HUES64 (cell line): Measurements from ENCODE around the gene UNC79.

Source experiments
- H3K27ac ChIP-seq: 2 replicates; pipeline ENCODE4 v1.7.0; 2013; ENCODE audit warnings: low read depth, low read length, inconsistent platforms
- H3K27me3 ChIP-seq: 2 replicates; pipeline ENCODE4 v1.6.1; 2013; ENCODE audit warnings: mild to moderate bottlenecking, low read length; ENCODE audit not compliant: insufficient read depth
- H3K36me3 ChIP-seq: 2 replicates; pipeline ENCODE4 v1.6.1; 2013; ENCODE audit warnings: mild to moderate bottlenecking, low read length; ENCODE audit not compliant: insufficient read depth
- H3K4me1 ChIP-seq: 2 replicates; pipeline ENCODE4 v1.6.1; 2013; ENCODE audit warnings: mild to moderate bottlenecking, low read length, moderate library complexity; ENCODE audit not compliant: insufficient read depth
- H3K4me3 ChIP-seq: 2 replicates; pipeline ENCODE4 v1.5.1; 2013; ENCODE audit warnings: mild to moderate bottlenecking, low read length, moderate library complexity
- H3K9ac ChIP-seq: 2 replicates; pipeline ENCODE4 v1.6.1; 2013; ENCODE audit warnings: mild to moderate bottlenecking, low read depth, low read length
- H3K9me3 ChIP-seq: 2 replicates; pipeline ENCODE4 v1.6.1; 2013; ENCODE audit warnings: low read depth, low read length; ENCODE audit not compliant: insufficient read depth
- WGBS: fragments of 150-250, 120-280 bp; methylation state at CpG from one replicate; pipeline ENCODE4 v1.1.7; 2013; ENCODE audit warnings: missing lambda C conversion rate; 5-methylcytosine and 5-hydroxymethylcytosine counted together

The UNC79 gene

DNA sequence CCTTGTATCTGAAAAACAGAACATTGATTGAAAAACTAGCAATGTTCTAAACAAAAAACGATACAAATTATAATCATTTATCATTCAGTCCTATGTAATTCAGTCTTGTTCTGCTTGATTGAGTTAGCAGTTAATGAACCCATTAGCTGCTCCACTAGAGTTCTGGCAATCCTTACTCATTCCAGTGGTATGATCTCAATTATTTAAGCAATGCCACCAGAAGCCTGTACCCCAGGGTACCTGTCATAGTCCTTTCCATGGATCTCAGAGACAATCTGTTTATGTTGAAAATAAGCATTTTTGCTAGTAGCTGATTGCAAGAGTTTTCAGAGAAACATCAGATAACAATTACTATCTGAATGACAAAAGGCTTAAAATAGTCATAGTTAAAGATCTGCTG lies 115.9 kb downstream of the UNC79 start:
- no peak overlapping the region for H3K4me3 ChIP-seq
- no peak overlapping the region for H3K27ac ChIP-seq
- H3K36me3 ChIP-seq: no peaks in the 10 kb centered on the region
- no peaks in the 10 kb centered on the region for H3K9me3 ChIP-seq
- H3K9ac ChIP-seq: no peak overlapping the region
- H3K4me1 ChIP-seq: no peaks in the 10 kb centered on the region
- 90% methylated on average over 1 of the region's 1 CpG for WGBS
- H3K27me3 ChIP-seq: no peaks in the 10 kb centered on the region

DNA sequence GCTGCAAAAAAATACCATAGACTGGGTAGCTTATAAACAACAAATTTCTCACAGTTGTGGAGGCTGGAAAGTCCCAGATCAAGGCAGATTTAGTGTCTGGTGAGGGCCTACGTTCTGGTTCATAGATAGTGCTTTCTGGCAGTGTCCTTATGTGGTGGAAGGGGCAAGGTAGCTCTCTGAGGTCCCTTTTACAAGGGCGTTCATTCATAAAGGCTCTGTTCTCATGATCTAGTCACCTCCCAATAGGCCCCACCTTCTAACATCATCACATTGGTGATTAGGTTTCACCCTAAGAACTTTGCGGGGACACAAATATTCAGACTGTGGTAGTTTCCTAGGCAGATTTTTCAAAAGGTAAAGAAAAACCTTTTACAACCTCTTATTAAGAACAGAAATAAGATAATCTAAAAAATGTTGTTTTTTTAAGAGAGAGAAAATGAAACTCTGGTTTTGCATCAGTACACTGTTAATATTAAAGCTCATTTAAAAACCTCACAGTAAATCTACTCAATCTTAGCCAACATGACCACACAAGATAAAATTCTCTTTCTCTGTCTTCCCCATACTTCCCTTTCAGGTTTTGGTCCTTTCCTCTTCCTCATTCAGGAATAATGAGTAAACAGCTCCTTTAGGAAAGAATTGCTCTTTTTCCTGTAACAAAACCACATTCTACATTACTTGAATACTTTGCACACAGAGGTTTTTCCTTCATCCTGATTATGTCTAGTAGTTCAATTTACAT lies 117.5 kb downstream of the UNC79 start:
- H3K36me3 ChIP-seq: no peaks in the 10 kb centered on the region
- H3K9ac ChIP-seq: no peak overlapping the region
- H3K27ac ChIP-seq: no peak overlapping the region
- no peak overlapping the region for H3K4me3 ChIP-seq
- no peaks in the 10 kb centered on the region for H3K27me3 ChIP-seq
- no peaks in the 10 kb centered on the region for H3K4me1 ChIP-seq
- WGBS: 95% methylated on average over 3 of the region's 3 CpGs
- no peaks in the 10 kb centered on the region for H3K9me3 ChIP-seq

DNA sequence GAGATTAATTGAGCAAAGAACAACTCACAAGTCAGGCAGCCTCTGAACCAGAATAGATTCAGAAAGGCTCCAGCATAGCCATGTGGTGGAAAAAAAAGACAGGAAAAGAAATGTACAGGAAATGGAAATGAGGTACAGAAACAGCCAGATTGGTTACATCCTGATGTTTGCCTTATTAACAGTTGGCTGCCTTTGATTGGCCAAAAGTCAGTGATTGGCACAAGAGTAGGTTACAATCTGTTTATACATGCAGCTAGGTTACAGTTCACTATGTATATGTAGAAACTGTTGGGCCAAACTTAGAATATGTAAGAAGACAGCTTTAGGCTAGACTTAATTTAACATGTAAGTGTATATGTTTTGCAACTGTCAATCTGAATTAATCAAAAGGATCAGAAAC lies 118.9 kb downstream of the UNC79 start:
- Histone ChIP-seq H3K27ac (no peak overlapping the region), H3K36me3 (no peaks in the 10 kb centered on the region), H3K4me1 (no peaks in the 10 kb centered on the region), H3K9me3 (no peaks in the 10 kb centered on the region), H3K4me3 (no peak overlapping the region), H3K9ac (no peak overlapping the region), H3K27me3 (no peaks in the 10 kb centered on the region)

DNA sequence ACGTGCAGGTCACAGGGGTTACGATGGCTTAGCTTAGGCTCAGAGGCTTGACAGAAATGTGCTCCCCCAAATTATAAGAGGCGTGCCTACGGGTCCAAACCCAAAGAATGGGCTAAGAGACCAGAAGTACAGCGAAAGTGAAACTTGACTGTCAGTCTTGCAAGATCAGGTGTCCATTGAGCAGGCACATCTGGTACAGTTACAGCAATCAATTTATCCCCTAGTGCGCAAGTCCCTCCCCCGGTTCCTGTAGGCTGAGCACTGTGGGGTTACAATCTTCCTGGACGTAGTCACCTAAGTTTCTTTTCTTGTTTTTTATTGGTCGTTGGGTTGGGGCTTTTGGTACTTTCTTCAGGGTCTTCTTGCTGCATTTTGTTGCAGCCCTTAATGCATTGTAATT lies 134.2 kb downstream of the UNC79 start:
- WGBS: 91% methylated on average over 9 of the region's 9 CpGs
- Histone ChIP-seq H3K27me3 (no peaks in the 10 kb centered on the region), H3K9ac (no peak overlapping the region), H3K27ac (no peak overlapping the region), H3K4me3 (no peak overlapping the region), H3K4me1 (no peaks in the 10 kb centered on the region), H3K9me3 (no peaks in the 10 kb centered on the region), H3K36me3 (no peaks in the 10 kb centered on the region)

DNA sequence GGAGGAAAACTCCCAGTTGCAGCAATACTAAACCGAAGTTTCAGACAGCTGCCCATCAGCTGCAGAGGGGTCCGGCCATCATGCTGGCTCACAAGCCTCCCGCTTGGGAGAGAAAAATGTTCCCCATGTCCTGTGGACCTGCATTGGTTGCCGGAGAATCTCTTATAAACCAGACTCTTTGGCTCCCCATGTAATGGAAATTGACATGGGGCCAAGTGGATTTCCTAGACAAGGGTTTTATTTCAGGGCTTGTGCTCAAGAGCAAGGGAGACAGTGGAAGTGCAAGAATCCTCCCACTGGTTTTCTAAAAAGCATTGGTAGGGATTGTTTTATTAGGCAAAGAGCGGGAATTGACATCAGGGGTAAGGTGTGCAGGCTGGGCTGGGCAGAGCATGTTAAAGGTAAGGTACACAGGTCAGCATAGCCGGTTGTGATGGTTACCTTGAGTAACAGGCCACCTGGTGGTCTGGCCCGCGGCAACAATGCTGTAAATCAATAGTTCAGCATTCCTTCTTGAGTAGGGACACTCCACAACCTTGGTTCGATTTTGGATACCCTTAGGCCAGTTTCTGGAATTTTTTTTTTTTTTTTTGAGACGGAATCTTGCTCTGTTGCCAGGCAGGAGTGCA lies 135.4 kb downstream of the UNC79 start:
- WGBS: 92% methylated on average over 10 of the region's 10 CpGs
- Histone ChIP-seq H3K9ac (no peak overlapping the region), H3K4me3 (no peak overlapping the region), H3K9me3 (no peaks in the 10 kb centered on the region), H3K36me3 (no peaks in the 10 kb centered on the region), H3K27ac (no peak overlapping the region), H3K27me3 (no peaks in the 10 kb centered on the region), H3K4me1 (no peaks in the 10 kb centered on the region)

DNA sequence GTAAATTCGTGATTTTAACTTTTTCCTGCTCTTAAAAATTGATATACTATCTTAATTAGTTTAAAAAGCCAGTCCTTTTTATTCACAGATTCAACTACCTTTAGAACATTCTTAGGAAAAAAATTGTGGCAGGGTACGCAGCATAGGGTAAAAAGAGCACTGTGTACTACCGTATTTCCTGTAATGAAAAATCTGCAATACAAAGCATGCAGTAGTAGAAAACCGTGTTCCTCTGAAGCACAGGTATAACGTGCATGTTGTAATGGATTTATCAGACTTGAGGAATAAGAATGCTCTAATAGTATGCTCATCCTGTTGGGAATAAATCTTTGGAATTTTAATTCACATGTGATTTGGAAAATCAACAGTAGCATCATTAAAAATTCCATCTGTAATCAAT lies 140.5 kb downstream of the UNC79 start:
- 93% methylated on average over 4 of the region's 5 CpGs for WGBS
- Histone ChIP-seq H3K4me1 (no peaks in the 10 kb centered on the region), H3K27me3 (no peaks in the 10 kb centered on the region), H3K36me3 (no peaks in the 10 kb centered on the region), H3K4me3 (no peak overlapping the region), H3K9me3 (no peaks in the 10 kb centered on the region), H3K9ac (no peak overlapping the region), H3K27ac (no peak overlapping the region)

DNA sequence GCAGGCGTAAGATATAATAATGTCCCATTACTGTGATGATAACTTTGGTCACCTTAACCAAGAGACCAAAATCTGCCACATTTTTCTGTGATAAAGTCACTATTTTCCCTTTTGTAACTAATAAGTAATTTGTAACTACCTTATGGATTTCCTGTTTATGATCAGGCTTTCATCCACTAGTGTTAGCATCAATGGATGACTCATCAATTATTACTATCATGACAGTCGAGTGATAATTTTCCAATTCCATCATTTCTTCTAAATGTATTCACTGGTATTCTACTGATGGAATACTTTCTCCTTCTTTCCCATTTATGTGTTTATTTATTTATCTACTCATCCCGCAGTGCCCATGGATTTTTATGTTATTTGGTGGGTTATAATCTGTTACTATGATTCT lies 148.4 kb downstream of the UNC79 start:
- no peak overlapping the region for H3K27ac ChIP-seq
- no peak overlapping the region for H3K9ac ChIP-seq
- 95% methylated on average over 3 of the region's 3 CpGs for WGBS
- no peaks in the 10 kb centered on the region for H3K27me3 ChIP-seq
- H3K9me3 ChIP-seq: no peaks in the 10 kb centered on the region
- no peaks in the 10 kb centered on the region for H3K4me1 ChIP-seq
- no peak overlapping the region for H3K4me3 ChIP-seq
- no peaks in the 10 kb centered on the region for H3K36me3 ChIP-seq

DNA sequence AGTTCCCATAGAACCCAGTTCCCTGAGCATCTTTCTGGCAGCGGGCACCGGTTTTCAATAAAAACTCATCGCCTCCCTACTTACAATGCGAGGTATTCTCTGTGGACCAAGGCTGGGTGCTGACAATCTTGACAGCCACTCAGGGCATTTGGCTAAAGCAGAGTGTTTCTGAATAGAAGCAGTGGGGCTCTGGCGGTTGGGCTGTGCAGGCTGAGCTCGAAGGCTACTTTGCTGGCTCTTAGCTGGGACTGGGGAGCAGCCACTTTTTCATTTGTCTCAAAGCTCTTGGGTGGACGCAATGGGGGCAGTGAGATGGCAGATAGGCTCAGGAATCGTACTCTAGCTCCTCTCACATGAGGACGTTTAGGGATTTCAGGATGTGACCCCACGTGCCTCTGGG lies 151.8 kb downstream of the UNC79 start:
- H3K27ac ChIP-seq: no peak overlapping the region
- H3K4me3 ChIP-seq: no peak overlapping the region
- no peaks in the 10 kb centered on the region for H3K36me3 ChIP-seq
- no peaks in the 10 kb centered on the region for H3K27me3 ChIP-seq
- H3K4me1 ChIP-seq: no peaks in the 10 kb centered on the region
- H3K9me3 ChIP-seq: no peaks in the 10 kb centered on the region
- no peak overlapping the region for H3K9ac ChIP-seq
- WGBS: 94% methylated on average over 10 of the region's 10 CpGs

DNA sequence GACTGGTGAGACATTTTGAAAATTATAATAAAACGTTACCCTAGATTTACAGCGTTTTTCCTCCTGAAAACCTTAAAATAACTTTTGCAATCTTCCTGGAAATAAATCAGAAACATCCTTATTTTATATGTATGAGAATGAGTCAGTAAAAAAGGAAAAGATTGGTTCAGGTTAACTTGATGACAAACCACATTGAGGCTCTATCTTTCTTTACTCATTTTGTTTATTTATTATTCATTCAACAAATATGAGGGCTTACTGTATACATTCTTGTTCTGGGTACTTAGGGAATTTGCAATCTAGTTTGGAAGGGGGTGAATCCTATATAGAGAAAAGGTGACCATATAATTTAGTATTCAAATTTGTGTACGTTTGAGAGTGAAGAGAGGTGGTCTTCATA lies 156.6 kb downstream of the UNC79 start:
- 93% methylated on average over 1 of the region's 3 CpGs for WGBS
- Histone ChIP-seq H3K4me3 (no peak overlapping the region), H3K27ac (no peak overlapping the region), H3K9ac (no peak overlapping the region), H3K36me3 (no peaks in the 10 kb centered on the region), H3K9me3 (no peaks in the 10 kb centered on the region), H3K27me3 (no peaks in the 10 kb centered on the region), H3K4me1 (no peaks in the 10 kb centered on the region)

DNA sequence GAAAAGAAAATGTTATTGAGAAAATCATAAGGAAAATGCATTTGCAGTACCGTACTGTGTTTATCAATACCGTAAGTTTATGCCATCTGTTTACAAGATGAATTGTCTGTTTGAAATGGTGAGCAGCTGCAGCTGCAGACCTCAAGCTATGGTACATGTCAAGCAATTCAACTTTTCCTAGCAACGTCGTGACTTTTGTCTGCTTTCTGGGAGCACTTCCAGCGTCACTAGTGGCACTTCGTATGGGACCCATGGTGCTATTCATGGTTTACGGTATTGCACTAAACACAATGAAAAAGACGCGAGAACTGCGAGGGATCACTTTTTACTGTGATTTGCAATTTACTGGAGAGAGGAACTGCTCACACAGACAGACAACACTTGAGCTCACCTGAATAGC lies 160.8 kb downstream of the UNC79 start:
- H3K27ac ChIP-seq: no peak overlapping the region
- H3K9ac ChIP-seq: no peak overlapping the region
- H3K9me3 ChIP-seq: no peaks in the 10 kb centered on the region
- H3K27me3 ChIP-seq: no peaks in the 10 kb centered on the region
- no peaks in the 10 kb centered on the region for H3K36me3 ChIP-seq
- H3K4me3 ChIP-seq: no peak overlapping the region
- H3K4me1 ChIP-seq: 0 out of 2 replicates have a peak, but pooled peaks cover 3% of the 10 kb centered on the region
- WGBS: 94% methylated on average over 10 of the region's 10 CpGs

DNA sequence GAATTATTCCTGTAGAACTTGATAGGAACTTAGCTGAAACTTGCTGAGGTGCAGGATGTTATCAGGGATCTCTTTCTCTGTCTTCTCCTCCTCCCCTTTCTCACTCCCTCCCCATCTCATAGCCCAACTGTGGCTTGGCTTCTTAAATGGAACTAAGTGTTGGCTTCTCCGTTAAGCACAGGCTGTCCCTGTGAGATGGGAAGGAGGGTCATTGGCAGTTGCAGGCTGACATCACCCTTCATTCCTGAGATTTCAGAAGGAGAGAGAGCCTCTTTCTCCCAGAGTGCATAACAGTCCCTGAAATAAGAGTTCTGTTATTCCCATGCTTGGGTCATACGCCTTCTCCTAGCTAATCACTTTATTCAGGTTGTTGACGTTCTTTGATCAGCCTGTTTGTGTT lies 162.0 kb downstream of the UNC79 start:
- H3K27ac ChIP-seq: no peak overlapping the region
- 67% methylated on average over 3 of the region's 3 CpGs for WGBS
- no peaks in the 10 kb centered on the region for H3K9me3 ChIP-seq
- no peaks in the 10 kb centered on the region for H3K27me3 ChIP-seq
- H3K9ac ChIP-seq: no peak overlapping the region
- H3K4me3 ChIP-seq: no peak overlapping the region
- H3K4me1 ChIP-seq: 0 out of 2 replicates have a peak, but pooled peaks cover 3% of the 10 kb centered on the region
- H3K36me3 ChIP-seq: no peaks in the 10 kb centered on the region

DNA sequence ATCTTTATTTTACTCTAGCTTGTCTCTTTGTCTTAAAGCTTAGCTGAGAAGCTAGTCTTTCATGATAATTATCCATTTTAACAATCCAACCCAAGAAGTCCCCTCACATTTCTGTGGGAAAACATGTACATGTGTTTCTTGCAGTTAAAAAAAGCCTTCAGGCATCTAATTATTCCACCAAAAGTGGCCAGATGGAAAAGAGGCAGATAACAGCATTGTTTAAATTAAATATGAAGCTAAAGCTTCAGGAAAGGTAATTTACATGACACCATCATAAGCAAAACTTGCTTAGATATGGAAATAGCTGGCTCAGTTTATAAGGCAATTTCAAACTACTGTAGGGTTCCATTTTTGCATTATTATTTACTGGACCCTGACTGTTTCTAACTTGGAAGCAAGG lies 175.4 kb downstream of the UNC79 start:
- Histone ChIP-seq H3K27me3 (no peaks in the 10 kb centered on the region), H3K4me1 (no peaks in the 10 kb centered on the region), H3K9me3 (no peaks in the 10 kb centered on the region), H3K9ac (no peak overlapping the region), H3K27ac (no peak overlapping the region), H3K4me3 (no peak overlapping the region), H3K36me3 (no peaks in the 10 kb centered on the region)
